ENCODE data around the gene KRTAP5-5. TPM values are rescaled to one million over a fixed set of nuclear protein-coding genes. Genes with fewer than 3 reads are reported as not detected.

KRTAP5-5 gene
- total and polyA plus RNA-seq, 2 of the 13 experiments (the other 11 are each of a cell fraction or from before 2014, with no cell fraction given), result not detected

DNA sequence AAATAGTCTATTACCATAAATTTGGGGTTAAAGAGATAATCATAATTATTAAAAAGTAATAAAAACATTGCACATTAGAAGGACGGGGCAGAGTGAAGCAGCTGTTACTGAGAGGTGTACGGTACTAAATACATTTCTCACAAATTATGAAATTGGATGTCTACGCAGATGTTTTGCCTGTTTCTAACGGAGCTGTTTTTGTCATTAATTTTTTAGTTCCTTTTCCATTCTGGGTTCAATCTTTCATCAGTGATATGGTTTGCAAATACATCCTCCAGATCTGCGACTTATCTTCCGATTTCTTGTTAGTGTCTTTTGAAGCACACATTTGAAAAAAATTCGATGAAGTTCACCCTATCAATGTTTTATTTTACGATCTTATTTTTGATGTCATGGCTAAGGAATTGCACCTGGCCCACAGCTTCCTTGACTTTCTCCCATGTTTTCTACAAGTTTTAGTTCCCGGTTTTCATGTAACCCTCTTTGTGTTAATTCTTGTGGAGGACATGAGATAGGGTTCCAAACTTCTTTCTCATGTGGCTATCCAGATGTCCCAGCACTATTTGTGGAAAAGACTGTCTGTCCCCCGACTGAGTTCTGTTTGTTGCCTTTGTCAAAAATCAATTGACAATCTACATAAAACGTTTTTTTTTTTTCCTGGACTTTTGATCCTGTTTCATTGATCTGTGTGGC is 46.1 kb downstream of the KRTAP5-5 start (continued):
- TF ChIP-seq, protein P1, sequence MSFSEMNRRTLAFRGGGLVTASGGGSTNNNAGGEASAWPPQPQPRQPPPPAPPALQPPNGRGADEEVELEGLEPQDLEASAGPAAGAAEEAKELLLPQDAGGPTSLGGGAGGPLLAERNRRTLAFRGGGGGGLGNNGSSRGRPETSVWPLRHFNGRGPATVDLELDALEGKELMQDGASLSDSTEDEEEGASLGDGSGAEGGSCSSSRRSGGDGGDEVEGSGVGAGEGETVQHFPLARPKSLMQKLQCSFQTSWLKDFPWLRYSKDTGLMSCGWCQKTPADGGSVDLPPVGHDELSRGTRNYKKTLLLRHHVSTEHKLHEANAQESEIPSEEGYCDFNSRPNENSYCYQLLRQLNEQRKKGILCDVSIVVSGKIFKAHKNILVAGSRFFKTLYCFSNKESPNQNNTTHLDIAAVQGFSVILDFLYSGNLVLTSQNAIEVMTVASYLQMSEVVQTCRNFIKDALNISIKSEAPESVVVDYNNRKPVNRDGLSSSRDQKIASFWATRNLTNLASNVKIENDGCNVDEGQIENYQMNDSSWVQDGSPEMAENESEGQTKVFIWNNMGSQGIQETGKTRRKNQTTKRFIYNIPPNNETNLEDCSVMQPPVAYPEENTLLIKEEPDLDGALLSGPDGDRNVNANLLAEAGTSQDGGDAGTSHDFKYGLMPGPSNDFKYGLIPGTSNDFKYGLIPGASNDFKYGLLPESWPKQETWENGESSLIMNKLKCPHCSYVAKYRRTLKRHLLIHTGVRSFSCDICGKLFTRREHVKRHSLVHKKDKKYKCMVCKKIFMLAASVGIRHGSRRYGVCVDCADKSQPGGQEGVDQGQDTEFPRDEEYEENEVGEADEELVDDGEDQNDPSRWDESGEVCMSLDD (CRISPR knock-in tag; IDR thresholded peaks at IDR 0.05; ENCODE audit: borderline replicate concordance), result 0 out of 2 replicates have a peak, but pooled peaks have one; percentile 37
- no peak for TF ChIP-seq ZNF670 (CRISPR knock-in tag; IDR thresholded peaks at IDR 0.05; ENCODE audit: borderline replicate concordance)
- no peak for TF ChIP-seq MLLT10 (CRISPR knock-in tag; IDR thresholded peaks at IDR 0.05)
- TF ChIP-seq, protein P2, sequence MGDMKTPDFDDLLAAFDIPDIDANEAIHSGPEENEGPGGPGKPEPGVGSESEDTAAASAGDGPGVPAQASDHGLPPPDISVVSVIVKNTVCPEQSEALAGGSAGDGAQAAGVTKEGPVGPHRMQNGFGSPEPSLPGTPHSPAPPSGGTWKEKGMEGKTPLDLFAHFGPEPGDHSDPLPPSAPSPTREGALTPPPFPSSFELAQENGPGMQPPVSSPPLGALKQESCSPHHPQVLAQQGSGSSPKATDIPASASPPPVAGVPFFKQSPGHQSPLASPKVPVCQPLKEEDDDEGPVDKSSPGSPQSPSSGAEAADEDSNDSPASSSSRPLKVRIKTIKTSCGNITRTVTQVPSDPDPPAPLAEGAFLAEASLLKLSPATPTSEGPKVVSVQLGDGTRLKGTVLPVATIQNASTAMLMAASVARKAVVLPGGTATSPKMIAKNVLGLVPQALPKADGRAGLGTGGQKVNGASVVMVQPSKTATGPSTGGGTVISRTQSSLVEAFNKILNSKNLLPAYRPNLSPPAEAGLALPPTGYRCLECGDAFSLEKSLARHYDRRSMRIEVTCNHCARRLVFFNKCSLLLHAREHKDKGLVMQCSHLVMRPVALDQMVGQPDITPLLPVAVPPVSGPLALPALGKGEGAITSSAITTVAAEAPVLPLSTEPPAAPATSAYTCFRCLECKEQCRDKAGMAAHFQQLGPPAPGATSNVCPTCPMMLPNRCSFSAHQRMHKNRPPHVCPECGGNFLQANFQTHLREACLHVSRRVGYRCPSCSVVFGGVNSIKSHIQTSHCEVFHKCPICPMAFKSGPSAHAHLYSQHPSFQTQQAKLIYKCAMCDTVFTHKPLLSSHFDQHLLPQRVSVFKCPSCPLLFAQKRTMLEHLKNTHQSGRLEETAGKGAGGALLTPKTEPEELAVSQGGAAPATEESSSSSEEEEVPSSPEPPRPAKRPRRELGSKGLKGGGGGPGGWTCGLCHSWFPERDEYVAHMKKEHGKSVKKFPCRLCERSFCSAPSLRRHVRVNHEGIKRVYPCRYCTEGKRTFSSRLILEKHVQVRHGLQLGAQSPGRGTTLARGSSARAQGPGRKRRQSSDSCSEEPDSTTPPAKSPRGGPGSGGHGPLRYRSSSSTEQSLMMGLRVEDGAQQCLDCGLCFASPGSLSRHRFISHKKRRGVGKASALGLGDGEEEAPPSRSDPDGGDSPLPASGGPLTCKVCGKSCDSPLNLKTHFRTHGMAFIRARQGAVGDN (CRISPR knock-in tag; IDR thresholded peaks at IDR 0.05), result no peak
- no peak for TF ChIP-seq ZNF432 (CRISPR knock-in tag; IDR thresholded peaks at IDR 0.05; ENCODE audit: borderline replicate concordance)
- TF ChIP-seq RARG (CRISPR knock-in tag; IDR thresholded peaks at IDR 0.05; ENCODE audit: low read depth), result no peak
- peak; percentile 86 for TF ChIP-seq ASH2L (IDR thresholded peaks at IDR 0.05; ENCODE audit: insufficient read length, low read depth, low read length)
- TF ChIP-seq, protein P3, sequence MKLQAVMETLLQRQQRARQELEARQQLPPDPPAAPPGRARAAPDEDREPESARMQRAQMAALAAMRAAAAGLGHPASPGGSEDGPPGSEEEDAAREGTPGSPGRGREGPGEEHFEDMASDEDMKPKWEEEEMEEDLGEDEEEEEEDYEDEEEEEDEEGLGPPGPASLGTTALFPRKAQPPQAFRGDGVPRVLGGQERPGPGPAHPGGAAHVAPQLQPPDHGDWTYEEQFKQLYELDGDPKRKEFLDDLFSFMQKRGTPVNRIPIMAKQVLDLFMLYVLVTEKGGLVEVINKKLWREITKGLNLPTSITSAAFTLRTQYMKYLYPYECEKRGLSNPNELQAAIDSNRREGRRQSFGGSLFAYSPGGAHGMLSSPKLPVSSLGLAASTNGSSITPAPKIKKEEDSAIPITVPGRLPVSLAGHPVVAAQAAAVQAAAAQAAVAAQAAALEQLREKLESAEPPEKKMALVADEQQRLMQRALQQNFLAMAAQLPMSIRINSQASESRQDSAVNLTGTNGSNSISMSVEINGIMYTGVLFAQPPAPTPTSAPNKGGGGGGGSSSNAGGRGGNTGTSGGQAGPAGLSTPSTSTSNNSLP (IDR thresholded peaks at IDR 0.05; ENCODE audit: low read depth, low read length), result peak; percentile 95
- TF ChIP-seq ZNF431 (CRISPR knock-in tag; IDR thresholded peaks at IDR 0.05; ENCODE audit: borderline replicate concordance, low read depth), result no peak
- no peak for TF ChIP-seq HNRNPH1 (optimal IDR thresholded peaks at IDR 0.05; ENCODE audit: low read depth, low read length)
- TF ChIP-seq ZNF232 (CRISPR knock-in tag; IDR thresholded peaks at IDR 0.05; ENCODE audit: borderline replicate concordance), result peak; percentile 85; the same call in 1 of the 2 replicates
- TF ChIP-seq, protein P4, sequence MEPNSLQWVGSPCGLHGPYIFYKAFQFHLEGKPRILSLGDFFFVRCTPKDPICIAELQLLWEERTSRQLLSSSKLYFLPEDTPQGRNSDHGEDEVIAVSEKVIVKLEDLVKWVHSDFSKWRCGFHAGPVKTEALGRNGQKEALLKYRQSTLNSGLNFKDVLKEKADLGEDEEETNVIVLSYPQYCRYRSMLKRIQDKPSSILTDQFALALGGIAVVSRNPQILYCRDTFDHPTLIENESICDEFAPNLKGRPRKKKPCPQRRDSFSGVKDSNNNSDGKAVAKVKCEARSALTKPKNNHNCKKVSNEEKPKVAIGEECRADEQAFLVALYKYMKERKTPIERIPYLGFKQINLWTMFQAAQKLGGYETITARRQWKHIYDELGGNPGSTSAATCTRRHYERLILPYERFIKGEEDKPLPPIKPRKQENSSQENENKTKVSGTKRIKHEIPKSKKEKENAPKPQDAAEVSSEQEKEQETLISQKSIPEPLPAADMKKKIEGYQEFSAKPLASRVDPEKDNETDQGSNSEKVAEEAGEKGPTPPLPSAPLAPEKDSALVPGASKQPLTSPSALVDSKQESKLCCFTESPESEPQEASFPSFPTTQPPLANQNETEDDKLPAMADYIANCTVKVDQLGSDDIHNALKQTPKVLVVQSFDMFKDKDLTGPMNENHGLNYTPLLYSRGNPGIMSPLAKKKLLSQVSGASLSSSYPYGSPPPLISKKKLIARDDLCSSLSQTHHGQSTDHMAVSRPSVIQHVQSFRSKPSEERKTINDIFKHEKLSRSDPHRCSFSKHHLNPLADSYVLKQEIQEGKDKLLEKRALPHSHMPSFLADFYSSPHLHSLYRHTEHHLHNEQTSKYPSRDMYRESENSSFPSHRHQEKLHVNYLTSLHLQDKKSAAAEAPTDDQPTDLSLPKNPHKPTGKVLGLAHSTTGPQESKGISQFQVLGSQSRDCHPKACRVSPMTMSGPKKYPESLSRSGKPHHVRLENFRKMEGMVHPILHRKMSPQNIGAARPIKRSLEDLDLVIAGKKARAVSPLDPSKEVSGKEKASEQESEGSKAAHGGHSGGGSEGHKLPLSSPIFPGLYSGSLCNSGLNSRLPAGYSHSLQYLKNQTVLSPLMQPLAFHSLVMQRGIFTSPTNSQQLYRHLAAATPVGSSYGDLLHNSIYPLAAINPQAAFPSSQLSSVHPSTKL (CRISPR knock-in tag; IDR thresholded peaks at IDR 0.05), result peak; percentile 63
- TF ChIP-seq SAP130 (CRISPR knock-in tag; IDR thresholded peaks at IDR 0.05; ENCODE audit: low read depth), result peak; percentile 30; the same call in 1 of the 2 replicates
- TF ChIP-seq, protein P5, sequence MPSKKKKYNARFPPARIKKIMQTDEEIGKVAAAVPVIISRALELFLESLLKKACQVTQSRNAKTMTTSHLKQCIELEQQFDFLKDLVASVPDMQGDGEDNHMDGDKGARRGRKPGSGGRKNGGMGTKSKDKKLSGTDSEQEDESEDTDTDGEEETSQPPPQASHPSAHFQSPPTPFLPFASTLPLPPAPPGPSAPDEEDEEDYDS (CRISPR knock-in tag; IDR thresholded peaks at IDR 0.05), result peak; percentile 90
- TF ChIP-seq ZNF329 (CRISPR knock-in tag; IDR thresholded peaks at IDR 0.05; ENCODE audit: low read depth), result no peak
